GM18873 (cell line): ENCODE results near the gene ZFYVE21.

Source experiments
- ATAC-seq: cut with Tn5 transposase; IDR thresholded peaks from one replicate; pipeline ENCODE4 v1.9.1; 2021; ENCODE audit warnings: mild to moderate bottlenecking, moderate library complexity, moderate number of reproducible peaks; ENCODE audit not compliant: unreplicated experiment, low FRiP score

ZFYVE21 gene

GRCh38 chr14:103735439-103735814, 19.8 kb downstream of the ZFYVE21 start:
- no peak for ATAC-seq

- no peak for ATAC-seq
These were observed 20.4 kb downstream of the ZFYVE21 start for GRCh38 chr14:103735815-103736545.

- no peak for ATAC-seq
These were observed 21.2 kb downstream of the ZFYVE21 start for GRCh38 chr14:103736546-103737431.

- ATAC-seq, result no peak
These were observed 21.9 kb downstream of the ZFYVE21 start for GRCh38 chr14:103737432-103738045.

- no peak for ATAC-seq
These were observed 22.6 kb downstream of the ZFYVE21 start for GRCh38 chr14:103738166-103738565.

GRCh38 chr14:103738701-103739451, 23.3 kb downstream of the ZFYVE21 start:
- ATAC-seq, result no peak

- no peak for ATAC-seq
These were observed 23.8 kb downstream of the ZFYVE21 start for GRCh38 chr14:103739466-103739792.

- no peak for ATAC-seq
These were observed 24.3 kb downstream of the ZFYVE21 start for GRCh38 chr14:103739793-103740501.

GRCh38 chr14:103740991-103741689, 25.5 kb downstream of the ZFYVE21 start:
- no peak for ATAC-seq

GRCh38 chr14:103741876-103742275, 26.3 kb downstream of the ZFYVE21 start:
- no peak for ATAC-seq

GRCh38 chr14:103742499-103743255, 27.1 kb downstream of the ZFYVE21 start:
- ATAC-seq, result no peak

- no peak for ATAC-seq
These were observed 28.1 kb downstream of the ZFYVE21 start for GRCh38 chr14:103743691-103744090.

GRCh38 chr14:103744621-103745395, 29.2 kb downstream of the ZFYVE21 start:
- no peak for ATAC-seq

- no peak for ATAC-seq
These were observed 29.8 kb downstream of the ZFYVE21 start for GRCh38 chr14:103745424-103745823.

GRCh38 chr14:103746701-103747100, 31.1 kb downstream of the ZFYVE21 start:
- ATAC-seq, result no peak

- ATAC-seq, result no peak
These were observed 32.9 kb downstream of the ZFYVE21 start for GRCh38 chr14:103748534-103748857.

- ATAC-seq, result no peak
These were observed 33.8 kb downstream of the ZFYVE21 start for GRCh38 chr14:103749452-103749851.

- ATAC-seq, result no peak
These were observed 34.2 kb downstream of the ZFYVE21 start for GRCh38 chr14:103749860-103750259.
